ELR (cell line): ENCODE results near the gene PTH1R.

Experiments
- DNase-seq: peaks from one replicate; pipeline ENCODE4 v3.0.0-alpha.2; 2015; ENCODE audit warnings: low read depth

The PTH1R gene

GRCh38 chr3:46913644-46914043 lies 36.1 kb downstream of the PTH1R start:
- DNase-seq, result peak; percentile 72

DNA sequence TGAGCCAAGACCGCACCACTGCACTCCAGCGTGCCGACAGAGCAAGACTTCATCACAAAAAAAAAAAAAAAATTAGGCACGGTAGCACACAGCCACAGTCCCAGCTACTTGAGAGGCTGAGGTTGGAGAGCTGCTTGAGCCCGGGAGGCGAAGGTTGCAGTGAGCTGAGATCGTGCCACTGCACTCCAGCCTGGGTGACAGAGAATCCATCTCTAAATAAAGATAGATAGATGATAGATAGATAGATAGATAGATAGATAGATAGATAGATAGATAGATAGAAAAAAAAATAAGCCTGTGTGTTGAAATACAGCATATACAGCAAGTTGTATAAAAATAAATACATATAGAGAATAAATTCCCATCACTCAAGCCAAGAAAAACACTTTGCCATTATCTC lies 37.3 kb downstream of the PTH1R start:
- DNase-seq, result no peak

DNA sequence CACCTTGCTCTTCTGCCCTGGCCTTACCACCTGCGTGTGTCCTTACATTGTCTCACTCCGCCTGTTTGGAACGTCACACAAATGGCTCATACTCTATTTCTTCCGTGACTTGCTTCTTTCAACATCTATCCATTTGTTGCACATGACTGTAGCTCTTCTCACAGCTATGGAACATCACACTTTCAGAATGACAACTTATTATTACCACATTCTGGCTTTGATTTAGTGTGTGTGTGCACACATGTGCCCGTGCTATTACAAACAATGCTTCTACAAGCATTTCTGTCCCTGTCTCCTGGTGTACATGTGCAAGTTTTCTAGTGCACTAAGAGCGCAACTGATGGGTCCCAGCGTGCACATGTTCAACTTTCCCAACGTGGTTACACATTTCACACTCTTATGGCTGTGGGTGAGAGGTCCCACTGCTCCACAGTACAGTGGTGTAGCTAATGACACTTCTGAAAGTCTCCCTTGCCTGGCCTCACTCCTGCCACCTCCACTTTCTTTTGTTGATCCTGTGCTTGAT lies 37.8 kb downstream of the PTH1R start:
- DNase-seq, result no peak

- DNase-seq, result no peak
Measured at GRCh38 chr3:46916278-46916677, 38.8 kb downstream of the PTH1R start.

- DNase-seq, result no peak
Measured at GRCh38 chr3:46916799-46917198, 39.3 kb downstream of the PTH1R start.

GRCh38 chr3:46917257-46917656 lies 39.7 kb downstream of the PTH1R start:
- no peak for DNase-seq

- no peak for DNase-seq
Measured at GRCh38 chr3:46918202-46918601, 40.7 kb downstream of the PTH1R start.

DNA sequence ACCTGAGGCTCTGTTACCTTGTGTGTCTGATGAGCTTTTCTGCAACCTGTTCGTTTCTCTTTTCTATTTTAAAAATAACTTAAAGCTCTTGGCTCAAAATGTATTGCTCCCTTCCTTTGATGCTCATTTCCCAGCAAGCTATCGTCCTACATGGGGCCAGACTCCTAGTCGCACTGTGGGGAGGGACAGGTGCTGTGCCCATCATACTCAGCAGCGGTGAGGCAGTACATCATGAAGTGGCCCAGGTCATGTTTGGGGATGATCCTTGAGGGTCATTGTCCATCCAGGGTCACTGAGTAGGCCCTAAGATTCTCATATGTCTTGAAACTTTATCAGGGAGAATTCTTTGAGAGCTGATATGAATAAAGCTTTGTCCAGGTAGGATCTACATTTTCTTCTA lies 41.1 kb downstream of the PTH1R start:
- no peak for DNase-seq

- no peak for DNase-seq
Measured at GRCh38 chr3:46921041-46921440, 43.5 kb downstream of the PTH1R start.

GRCh38 chr3:46921871-46922271 lies 44.4 kb downstream of the PTH1R start:
- no peak for DNase-seq

DNA sequence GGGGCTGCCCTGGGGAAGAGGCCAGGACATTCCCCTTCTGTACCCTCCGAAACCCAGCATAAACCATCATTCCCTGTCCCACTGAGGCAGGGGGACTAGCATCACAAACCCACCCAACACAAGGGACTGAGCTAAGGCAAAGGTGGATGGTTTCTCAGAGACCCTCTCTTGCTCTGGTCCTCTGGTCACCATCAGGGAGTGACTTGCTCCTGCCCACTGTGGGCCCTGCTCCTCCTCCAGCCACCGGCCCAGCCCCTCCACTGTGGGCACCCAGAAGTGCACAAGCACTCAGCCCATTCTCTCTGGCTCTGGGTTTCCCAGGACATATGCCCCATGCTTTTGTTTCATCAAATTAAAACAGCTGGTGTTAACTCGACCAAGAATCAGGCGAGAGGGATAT lies 44.9 kb downstream of the PTH1R start:
- DNase-seq, result no peak

- no peak for DNase-seq
Measured at GRCh38 chr3:46922871-46923558, 45.5 kb downstream of the PTH1R start.

GRCh38 chr3:46923559-46924350 lies 46.2 kb downstream of the PTH1R start:
- DNase-seq, result peak; percentile 58

DNA sequence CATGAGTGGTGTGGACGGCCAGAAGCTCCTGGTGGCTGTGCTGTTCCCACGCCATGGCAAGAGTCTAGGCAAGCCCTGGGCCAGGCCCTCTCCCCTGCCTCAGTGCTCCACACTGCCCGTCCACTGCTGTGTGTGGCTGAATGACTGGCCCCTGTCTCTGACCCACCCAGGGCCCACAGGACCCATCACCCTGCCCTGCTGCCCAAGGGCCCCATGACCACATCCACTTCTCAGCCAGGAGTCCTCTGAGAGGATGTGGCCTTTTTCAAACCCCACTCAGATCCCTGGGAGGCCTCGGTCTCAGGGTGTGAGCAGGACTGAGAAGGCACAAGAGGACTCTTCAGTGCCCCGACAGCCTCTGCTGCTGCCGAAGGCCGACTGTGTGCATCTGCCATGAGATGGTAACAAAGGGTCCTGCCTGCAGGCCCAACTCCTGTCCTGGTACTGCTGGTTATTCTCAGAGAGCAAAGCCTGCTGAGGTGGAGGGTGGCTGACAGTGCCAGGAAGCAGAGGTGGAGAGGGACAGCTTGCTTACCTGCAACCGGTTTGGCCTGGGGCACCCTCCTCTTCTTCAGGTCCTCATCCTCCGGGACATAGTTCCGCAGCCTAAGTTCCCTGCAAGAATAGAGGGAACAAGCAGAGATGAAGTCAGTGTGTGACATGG lies 47.5 kb downstream of the PTH1R start:
- DNase-seq, result no peak

DNA sequence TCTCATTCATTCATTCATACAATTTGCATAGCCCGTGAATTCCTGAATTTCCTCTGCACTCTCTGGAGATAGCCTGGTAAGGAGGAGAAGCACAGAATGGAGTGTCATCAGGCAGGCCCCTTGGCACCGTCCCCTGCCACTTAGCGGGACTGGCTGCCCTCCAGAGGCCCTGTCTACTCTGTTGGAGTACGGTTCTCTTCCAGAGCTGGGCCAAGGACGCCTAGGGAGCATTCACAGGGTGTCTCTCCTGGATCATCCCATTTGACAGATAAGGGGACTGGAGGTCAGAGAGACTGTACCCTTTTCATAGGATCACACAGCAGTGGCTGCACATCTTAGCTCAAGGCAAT lies 48.0 kb downstream of the PTH1R start:
- no peak for DNase-seq

DNA sequence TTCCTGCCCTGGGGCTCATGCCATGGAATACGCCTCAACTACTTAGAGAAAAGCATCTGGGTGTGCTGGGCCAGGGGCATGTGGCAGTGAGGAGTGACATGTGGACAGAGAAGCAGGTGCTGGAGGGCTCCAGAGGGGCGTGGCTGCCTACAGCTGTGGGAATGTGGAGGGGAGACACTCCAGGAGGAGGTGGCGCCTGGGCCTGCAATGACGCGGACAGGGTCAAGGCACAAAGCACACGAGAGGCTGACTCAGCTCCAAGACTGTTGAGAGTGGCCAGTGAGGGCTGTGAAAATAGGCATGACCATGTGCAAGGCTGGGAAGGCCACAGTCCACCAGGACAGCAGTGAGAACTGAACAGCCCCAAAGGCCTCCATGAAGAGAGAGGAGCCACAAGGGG lies 48.5 kb downstream of the PTH1R start:
- peak; percentile 75 for DNase-seq

GRCh38 chr3:46926447-46926846 lies 48.9 kb downstream of the PTH1R start:
- DNase-seq, result no peak

GRCh38 chr3:46926871-46927717 lies 49.6 kb downstream of the PTH1R start:
- DNase-seq, result no peak

DNA sequence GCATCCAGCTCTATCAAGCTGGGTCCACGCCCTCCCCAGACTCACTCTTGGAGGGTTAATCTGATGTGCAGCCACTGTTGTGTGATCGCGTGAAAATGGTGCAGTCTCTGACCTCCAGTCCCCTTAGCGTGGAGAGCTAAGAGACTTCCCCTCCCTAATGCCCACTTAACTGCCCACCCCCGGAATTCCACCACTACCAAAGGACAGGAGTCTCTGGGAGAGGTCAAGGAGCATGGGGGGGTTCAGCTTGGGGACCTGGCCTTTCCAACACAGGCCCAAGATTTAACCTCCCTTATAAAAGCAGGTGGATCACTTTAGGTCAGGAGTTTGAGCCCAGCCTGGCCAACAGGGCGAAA lies 50.2 kb downstream of the PTH1R start:
- no peak for DNase-seq

GRCh38 chr3:46928282-46928681 lies 50.8 kb downstream of the PTH1R start:
- DNase-seq, result no peak

DNA sequence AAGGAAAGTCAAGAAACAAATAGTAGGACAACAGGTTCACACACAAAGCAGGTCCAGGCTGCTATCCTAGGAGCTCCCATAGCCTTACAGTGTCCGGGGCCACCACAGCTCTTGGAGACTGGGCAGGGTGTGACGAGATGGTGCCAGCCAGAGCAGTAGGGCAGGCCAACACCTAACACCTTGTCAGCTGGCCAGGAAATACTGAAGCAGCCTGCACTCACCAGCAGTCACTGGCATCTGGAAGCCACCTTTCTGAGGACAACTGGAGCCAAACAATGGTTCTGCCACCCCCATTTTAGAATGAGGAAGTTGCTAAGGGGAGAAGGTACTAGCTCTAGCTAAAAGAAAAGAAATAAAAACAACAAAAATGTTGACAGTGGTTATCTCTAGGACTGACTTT lies 51.8 kb downstream of the PTH1R start:
- DNase-seq, result no peak
